Germinal center (tissue), 1 donor: ENCODE measurements around the gene CDK4.

ENCODE experiments used
- DNase-seq: peaks from one replicate; pipeline ENCODE4 v3.0.0; 2012; ENCODE audit warnings: mixed read lengths, low spot score

The CDK4 gene

DNA sequence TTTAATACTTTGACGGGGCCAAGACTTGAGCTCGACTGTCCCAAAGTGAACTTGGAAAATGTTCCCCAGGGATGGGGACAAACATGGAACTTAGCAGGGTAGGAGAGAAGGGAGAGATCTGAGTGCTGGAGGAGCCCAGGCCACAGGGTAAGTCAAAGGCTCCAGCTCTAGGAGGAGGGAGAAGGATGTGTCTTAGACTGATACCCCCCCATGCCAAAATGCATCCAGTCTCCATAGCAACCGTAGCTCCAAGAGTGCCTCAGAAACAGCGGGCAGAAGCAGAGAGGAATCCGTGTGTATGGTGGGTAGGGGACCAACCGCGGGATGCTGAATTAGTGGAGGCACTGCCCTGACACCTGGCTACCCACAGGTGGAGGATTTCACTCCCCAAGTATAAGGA is 12.7 kb downstream of the CDK4 start:
- no peak for DNase-seq

DNA sequence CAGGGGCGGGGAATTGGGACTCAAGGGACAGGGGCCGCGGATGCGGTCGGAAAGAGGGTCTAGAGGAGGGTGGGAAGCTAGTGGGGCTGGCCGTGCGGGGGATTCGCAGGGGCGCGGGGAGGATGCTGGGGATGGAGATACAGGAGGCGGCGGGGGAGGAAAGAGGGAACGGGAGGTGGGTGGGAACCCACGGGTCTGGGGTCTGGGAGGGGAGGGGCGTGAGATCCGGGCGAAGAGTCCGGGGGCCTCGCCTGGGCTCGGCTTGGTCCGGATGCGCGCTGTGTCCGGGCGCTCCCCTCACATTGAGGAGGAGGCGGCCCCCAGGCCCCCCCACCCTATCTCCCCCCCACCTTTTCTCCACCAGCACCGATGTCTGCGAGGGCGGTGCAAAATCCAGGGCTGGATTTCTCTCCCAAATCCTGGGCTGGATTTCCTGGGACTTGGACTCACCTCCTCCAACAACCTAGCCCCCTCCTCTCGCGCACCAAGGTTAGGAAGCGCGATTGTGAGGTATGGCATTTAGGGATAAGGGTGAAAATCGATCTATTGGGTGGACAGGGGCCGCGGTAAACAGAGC is 13.4 kb downstream of the CDK4 start, which contains the start of gene AGAP2:
TSS of gene AGAP2 (minus strand) at position 82 of the 577 bp plus-strand sequence. CDS start 496 bp downstream, outside the sequence.
- no peak for DNase-seq

DNA sequence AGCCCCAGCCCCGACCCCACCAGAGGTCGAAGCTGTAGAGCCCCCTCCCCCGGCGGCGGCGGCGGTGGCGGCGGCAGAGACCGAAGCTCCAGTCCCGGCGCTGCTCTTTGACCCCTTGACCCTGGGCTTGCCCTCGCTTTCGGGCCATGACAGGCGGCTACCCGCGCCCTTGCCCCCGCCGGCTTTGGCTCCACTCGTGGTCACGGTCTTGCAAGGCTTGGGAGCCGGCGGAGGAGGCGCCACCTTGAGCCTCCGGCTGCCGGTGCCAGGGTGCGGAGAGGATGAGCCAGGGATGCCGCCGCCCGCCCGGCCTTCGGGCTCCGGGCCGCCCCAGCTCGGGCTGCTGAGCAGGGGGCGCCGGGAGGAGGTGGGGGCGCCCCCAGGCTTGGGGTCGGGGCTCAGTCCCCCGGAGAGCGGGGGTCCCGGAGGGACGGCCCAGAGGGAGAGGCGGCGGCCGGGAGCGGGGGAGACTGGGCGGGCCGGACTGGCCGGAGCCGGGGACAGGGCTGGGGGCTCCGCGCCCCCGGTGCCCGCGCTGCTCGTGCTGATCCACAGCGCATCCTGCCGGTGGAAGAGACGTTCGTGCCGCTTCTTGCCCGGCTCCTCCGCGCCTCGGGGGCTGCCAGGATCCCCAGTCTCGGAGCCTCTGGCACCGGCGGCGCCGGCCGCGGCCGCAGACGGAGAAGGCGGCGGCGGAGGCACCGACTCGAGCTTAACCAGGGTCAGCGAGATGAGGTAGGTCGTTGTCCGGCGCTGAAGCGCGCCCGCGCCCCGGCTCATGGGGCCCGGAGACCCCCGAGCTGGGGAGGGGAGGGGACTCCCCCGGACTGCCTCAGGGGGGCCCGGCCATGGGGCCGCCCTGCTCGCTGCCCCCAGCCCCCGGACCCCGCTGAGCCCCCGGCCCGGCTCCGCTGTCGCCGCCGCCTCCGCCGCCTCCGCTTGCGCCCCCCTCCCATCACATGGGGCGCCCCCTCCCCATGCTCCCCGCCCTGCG is 14.3 kb downstream of the CDK4 start:
- no peak for DNase-seq

DNA sequence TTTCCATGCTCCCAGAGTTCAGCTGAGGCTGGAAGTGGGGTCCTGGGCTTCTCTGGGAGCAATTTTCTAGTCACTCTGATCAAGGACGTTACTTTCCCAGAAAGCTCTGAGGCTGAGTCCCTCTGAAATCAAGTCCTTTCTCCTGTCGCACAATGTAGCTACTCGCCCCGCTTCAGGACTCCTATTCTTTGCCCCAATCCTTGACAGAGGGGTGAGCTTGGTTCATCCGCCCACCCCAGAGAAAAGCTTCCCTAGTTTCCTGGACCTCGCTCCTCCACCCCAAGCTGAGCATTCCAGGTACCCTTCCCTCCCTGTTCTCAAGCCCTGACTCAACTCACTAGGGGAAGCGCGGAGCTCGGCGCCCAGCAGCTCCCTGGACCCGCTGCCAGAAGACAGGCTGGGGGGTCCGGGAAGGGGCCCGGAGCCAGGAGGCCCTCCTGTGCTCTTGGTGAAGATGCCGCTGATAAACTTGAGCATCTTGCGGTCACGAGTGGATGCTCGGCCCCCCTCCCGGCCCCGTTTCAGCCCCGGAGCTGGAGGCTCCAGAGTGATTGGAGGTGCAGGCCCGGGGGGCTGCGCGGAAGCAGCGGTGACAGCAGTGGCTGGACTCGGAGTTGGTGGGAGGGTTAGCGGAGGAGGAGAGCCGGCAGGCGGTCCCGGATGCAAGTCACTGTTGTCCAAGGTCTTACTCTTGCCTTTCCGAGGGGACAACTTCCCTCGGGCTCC is 15.2 kb downstream of the CDK4 start:
- DNase-seq = no peak

DNA sequence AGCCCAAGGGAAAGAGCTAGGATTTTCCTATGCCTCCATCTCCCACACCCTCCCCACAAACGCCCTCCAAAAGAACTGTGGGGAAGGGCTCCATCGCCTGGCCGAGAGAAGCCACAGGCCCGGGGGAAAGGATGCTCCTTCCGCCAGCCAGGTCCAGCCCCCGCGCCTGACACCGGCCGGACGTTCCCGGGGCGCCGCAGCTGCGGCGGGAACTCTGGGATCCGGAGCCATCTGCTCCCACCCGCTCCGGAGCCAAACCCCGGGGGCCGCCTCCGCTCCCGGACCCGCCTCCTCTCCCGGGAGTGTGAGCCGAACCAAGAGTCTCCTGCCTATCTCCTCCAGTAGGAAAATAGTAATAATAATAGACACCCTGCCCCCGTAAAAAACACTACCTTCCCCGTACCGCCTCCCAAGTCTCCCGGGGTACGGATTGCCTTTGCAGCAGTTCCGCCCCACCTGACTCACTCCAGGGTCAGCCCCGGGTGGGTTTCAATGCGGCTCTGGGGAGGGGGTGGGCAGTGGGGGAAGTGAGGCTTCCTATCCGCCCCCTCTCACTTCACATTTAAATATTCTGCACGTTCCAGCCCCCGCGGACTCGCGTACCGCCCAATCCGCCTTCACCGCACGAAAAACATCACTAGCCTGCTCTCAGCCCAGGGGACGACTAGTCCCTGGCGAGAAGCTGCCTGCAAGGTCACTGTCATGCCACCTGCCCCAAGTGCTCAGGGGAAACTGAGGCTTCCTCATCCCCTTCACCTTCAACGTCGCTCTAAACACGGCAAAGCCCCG is 16.0 kb downstream of the CDK4 start:
- DNase-seq = no peak

DNA sequence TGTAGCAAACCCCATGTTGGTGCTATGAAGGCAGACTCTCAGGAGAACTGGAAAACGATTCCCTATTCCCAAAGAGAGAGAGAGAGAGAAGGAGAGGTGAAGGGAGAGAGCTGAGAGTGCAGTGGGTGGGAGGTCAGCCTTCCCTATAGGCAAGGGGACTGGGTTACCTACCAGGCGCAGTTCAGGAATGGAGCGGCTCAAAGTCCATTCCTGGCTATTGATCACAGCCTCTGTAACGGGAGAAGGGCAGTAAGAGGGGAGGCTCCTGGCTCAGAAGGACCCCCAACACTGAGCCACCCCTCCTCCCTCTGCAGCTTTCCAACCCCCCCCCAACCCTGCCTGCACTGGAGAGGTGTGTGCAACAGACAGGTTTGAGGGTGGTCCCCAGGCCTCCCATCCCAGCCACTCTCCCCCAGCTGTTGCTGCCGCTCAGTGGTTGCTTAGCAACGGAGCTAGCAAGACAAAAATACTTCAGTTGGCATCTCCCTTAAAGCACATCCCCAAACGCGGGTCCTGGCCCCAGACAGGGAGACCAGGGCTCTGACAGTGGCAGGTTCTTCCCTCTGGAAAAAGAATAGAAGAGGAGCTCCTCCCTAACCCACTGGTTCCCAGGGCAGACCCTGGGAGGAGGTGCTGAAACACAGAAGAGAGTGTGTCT is 16.8 kb downstream of the CDK4 start:
- no peak for DNase-seq

DNA sequence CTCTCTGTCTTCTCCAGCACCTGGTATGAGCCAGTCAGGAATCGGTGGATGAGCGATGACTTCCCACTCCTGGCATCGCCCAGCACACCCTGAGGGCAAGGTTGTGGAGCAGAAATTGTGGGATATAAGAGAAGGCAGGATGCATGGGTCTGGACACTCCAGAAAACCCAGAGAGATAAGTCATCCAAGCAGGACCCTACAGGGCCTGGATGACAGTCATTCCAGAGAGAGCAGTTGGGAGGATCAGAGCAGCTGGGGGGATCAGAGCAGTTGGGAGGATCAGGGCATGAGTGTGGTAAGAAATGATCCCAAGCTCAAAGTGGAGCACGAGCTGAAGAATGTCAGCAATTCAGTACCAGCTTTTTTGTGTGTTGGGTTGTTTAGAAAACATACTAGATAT is 17.5 kb downstream of the CDK4 start:
- DNase-seq = no peak

DNA sequence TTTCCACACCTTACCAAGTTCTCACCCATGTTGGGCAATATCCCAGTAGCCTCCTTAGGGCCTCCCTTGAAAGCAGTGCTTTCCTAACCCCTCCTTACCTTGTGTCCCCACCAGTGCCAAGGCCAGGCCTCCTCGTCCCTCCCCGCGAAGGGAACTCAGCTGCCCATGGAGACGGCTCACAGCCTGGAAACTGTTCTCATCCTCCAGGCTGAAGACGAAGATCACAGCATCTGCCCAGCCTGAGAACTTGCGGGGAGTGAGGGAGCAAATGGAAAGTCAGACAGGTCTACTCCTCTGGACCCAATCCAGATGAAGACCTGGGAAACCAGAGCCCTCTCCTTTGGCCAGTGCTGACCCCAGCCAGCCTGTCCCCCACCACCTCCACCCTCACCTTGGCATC is 18.2 kb downstream of the CDK4 start:
- DNase-seq = no peak

DNA sequence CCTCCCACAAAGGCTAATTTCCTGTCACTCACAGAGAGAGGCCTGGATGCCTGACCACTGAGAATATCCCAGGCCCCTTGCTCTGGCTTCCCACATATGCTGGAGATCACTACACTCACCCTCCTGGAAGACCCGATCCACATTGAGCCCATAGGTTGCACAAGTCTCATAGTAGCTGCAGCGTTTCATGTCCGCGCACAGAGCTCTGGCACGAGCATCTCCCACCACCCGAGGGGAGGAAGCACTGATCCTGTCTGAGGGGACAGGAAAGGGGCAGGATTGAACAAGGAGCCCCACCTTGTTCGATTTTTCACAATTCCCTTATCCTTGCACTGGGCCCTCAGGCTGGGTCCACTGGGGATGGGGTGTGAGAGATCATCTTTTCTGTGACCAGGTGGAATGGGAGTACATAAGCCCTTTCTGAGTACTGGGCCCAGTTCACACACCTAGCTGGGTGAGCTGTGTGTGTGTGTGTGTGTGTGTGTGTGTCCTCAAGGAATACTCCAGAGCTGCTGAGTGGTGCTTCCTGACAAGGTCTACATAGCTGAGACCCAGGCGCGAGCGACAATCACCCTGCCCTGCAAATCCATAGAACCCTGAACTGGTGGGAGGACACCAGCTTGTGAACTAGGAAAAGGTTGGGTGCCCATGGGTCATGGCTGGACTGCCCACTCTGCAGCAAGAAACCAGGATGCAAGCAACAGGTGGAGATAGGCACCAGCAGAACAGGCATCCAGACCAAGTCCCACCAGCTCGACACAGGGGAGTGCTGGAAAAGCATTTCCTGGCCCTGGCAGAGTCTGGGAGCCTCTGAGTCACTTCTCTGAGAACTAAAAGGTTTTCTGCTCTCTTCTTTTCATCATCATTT is 19.1 kb downstream of the CDK4 start:
- DNase-seq = no peak

DNA sequence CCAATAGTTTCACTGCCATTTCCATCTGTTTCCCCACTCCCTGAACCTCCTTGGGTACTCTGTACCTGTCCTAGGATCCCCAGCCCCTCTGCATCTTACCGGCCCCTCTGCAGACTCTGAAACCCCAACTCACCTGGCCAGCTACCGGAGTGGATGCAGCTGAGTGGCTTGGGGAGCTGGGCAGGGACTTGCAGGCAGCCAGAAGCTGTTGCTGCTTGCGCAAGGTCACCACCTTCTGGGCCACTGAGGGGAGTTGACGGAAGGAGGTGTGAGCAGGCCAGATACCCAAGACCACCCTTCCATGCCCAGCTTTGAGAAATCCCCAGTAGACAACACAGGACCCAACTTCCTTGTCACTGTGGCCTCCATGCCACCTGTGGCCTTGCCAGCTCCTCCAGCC is 19.8 kb downstream of the CDK4 start:
- DNase-seq = no peak

DNA sequence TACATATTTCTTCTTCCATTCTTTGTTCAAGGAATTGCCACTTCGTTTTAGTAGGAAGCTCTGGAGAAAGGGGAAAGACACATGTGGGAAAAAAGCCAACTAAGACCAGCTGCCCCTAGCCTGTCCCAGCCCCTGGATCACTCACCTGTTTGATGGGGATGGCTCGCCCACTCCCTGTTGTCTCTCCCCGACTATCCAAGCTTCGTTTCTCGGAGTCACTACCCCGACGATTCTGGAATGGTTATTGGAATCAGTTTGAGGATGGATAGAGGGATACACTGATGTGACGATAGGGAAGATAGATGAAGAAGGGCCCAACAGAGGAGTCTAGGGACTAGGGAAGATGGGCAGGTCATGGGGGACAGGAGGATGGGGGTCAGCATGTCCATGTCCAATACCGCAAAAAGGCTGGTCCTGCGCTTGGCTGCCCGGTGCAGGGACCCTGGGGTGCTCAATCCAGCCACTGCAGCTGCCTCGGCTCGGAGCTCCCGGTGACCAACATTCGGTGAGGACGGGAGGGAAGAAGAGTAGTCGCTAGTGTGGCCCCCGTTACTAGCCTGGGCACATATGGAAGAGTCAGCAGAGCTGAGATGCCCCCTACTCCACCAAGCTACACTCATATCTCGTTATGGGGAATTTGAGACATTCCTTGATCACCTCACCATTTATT is 20.6 kb downstream of the CDK4 start:
- DNase-seq = no peak

DNA sequence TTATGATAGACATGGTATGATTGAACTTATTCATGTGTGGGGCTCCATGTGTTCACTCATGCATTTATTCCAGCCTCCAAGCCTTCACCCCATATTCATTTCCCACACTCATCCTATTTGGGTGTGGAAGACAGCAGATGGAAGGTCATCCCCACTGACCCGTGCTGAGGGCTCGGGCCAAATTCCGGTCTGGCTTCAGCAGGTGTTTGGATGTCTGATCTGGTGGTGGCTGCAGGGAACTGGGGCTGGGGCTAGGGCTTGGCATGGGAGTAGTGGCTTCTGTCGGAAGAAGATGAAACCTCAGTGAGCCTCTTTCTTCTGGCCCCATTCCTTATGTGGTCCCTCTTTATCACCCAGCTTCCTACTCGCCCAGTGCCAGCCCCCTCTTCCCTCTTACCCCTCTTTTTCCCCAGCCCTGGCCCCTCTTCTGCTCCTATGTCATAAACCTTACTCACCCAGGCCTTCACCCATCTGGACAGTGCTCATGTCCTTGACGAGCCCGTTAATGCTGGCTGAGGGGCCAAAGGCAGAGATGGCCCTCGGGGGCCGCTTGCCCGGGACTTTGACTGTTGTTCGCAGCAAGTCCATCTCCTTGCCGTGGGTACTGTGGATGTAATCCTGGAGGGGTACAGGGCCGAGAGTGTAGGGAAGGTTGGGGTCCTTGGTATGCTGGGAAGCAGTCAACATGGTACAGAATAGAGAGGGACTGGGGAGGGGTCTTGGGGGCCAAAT is 21.6 kb downstream of the CDK4 start:
- no peak for DNase-seq

DNA sequence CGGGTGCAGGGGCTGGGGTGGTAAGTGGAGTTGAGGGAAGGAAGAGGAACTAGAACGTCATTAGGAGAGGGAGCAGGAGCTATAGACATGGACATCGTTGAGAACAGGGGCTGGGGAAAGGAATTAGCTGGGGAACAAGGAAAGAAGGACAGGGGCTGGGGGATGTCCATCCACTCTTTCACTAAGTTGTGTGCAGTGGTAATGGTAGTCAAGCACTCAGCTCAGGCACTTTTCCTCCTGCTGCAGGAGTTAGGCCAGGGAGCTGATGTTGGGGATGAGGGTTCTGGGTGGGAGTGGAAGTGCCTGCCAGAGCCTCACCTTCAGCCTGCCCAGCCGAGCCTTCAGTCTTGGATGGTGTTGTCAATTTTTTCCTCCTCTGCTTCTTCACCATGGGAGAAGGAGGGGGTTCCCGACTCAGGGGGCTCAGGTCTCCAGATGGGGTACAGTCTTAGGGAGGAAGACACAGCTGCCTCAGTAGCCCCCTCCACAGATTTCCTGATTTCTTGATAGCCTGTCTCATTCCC is 22.7 kb downstream of the CDK4 start:
- no peak for DNase-seq

DNA sequence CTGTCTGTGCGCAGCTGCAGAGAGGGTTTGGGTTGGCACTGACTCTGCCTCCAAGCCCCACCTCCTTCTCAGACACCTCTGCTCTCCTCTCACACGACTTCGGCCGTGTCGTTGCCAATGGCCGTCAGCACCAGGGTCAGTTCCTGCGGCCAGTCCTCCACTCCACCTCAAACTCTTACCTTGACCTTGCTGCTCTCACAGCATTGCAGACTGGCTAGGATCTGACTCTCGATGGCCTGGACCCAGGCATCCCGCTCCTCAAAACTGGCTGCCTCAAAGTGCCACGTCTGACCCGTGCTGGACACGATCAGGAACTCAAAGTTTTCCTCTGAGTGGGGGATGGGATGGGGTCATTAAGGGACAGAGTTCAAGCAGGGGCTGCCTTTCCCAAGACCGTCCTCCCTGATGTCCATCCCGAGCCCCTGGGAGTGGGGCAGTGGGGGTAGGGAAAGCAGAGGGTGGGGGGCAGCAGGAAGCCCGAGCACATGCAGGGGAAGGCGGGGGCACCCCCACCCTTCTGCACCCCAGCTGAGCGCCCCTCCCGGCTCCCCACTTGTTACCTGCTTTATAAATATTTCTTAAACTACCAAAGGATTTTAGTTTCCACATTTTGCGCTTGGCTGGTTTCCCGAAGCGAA is 24.2 kb downstream of the CDK4 start:
- DNase-seq = no peak

DNA sequence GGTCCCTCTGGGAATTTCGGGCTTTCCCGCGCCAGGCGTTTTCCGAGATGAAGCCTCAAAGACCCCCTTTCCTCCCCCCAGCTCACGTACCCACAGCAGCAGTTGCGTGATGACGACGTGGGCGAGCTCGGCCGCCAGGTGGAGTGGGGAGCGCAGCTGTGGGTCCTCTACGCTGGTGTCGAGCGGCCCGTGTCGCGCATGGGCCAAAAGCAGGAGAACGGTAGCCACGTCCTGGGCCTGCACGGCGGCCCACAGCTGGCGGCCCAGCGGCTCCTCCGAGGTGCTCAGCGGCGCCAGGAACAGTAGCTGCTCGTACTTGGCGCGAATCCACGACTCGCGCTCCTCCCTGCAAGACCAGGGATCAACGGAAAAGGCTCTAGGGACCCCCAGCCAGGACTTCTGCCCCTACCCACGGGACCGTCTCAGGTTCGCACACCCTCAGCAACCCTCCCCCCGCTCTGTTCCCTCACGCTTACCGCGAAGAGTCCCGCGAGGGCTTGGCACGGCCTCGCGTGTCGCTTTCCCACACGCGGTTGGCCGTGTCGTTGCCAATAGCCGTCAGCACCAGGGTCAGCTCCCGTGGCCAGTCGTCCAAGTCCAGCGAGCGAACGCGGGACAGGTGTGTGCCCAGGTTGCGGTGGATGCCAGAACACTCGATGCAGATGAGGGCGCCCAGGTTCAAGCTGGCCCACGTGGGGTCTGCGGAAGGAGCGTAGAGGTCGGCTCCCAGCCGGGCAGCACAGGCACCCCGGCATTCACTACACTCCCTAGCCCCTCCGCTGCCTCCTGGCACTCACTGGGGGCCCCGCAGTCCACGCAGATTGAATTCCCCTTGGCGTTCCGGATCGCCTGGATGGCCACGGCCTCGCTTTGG is 25.0 kb downstream of the CDK4 start:
- no peak for DNase-seq

DNA sequence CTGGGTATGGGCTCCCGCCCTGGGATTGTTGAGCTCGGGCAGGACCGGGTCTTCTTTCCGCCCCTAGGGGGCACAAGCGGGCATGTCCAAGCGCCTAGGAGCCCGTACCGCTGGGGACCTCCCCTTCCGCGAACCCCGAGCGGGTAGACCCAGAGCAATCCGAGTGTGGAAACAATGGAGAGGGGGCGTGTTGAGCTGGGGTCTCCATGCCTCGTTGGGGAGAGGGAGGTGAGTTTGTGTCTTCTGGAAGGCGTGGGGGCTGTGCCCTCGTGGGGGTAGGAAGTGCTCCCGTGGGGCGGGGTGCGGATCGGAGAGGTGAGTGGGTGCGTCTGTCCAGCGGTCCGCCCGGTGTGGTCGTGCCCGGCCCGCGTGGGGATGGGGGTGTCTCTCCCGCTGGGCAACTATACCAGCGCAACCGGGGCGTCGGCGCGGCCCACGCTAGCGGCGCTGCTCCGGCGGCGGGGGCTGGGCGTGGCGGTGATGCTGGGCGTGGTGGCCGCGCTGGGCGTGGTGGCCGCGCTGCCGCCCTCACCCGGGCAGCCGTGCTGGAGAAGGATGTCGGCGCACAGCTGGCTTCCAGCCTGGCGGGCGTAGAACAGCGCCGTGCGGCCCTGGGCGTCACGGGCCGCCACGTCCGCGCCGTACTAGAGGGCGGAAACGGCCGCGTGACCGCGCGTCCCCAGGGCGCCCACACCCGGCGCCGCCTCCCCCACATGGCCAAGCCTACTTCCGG is 25.8 kb downstream of the CDK4 start:
- DNase-seq = no peak

DNA sequence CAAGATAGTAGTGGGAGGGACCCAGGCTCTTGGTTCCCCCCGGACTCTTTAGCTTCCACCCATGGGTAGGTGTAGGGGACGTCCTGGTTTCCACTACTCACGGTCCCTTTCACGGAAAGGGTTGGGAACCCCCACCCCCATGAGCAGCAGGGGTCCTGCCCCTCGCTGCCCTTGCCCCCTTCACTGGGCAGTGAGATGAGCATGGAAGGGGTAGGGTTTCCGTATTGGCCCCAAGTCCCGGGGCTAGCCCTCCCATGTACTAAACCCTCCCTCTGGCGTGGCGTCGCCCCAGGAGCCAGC is 26.3 kb downstream of the CDK4 start:
- DNase-seq = no peak
